GM20000 (cell line): ENCODE measurements around the gene TNFRSF1B.

Experiments used
- DNase-seq: peaks from one replicate; pipeline ENCODE4 v3.0.0; 2012; ENCODE audit warnings: low spot score
- CTCF ChIP-seq: IDR thresholded peaks from 2 replicates; pipeline ENCODE4 v1.5.1; 2012; ENCODE audit warnings: mild to moderate bottlenecking, control low read depth; ENCODE audit errors: extremely low read depth, missing control alignments

The TNFRSF1B gene

DNA sequence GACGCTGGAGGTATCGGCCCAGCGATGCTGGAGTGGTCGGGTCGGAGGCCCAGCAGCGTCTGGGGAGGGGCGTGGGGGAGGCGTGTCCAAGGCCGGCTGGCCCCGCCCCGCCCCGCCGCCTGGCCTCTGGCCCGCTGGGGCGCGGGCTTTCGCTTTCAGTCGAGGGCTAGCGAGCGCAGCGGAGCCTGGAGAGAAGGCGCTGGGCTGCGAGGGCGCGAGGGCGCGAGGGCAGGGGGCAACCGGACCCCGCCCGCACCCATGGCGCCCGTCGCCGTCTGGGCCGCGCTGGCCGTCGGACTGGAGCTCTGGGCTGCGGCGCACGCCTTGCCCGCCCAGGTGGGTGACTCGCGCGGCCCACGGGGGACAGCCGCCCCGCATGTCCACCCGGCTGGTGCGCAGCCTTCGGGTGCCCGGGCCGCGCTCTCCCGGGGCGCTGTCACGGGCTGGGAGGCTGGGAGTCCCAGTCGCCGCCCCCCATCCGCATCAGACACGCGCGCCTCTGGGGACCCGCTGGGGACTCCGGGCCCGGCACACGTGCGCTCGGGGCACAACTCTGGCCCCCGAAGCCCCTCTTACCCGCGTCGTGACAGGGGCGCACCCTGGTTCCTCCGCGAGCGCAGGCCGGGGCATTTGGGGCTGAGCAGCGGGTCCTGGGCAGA is at the start of gene TNFRSF1B:
Gene TNFRSF1B, plus strand, starts transcription at position 158 of the 659 bp plus-strand sequence. Its CDS starts 101 bp downstream, at position 259.
- DNase-seq = peak; percentile 96
- no peak for TF ChIP-seq CTCF

DNA sequence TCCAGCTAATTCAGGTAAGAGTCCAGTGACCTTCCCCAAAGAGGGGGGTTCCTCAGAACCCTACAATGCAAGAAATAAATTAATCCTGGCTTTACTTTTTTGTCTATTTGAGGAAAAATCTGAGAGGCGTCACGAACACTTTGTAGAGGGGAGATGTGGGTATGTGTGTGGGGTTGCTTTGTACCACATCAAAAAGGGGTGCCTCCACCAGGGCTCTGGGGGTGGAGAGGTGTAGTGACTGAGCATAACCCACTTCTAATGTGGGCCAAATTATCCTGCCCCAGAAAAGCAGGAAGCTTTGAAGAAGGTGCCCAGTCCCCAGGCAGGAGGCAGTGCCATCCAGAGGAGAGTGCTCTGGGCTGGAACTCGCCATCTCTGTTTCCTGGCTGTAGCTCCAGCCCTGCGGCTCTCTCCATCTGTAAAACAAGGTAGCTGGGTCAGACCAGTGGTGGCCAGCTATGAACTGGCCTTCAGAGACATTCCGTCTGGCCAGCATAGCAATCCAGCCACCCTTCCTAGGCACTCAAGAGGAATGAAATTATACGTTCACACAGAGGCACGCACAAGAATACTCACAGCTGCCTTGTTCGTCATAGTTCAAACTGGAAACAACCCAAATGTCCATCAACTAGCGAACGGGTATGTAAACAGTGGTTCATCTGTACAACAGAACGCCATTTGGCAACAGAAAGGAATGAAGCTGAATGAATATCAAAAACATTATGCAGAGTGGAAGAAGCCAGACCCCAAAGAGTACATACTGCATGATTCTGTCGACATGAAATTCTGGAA is 45.4 kb upstream of the TNFRSF1B start:
- no peak for TF ChIP-seq CTCF
- DNase-seq = no peak

GRCh38 chr1:12123172-12123571 is 43.6 kb upstream of the TNFRSF1B start:
- no peak for TF ChIP-seq CTCF
- no peak for DNase-seq

GRCh38 chr1:12124693-12125421 is 41.9 kb upstream of the TNFRSF1B start:
- TF ChIP-seq CTCF = peak; percentile 70
- peak; percentile 62 for DNase-seq

- DNase-seq = no peak
- no peak for TF ChIP-seq CTCF
Observed at GRCh38 chr1:12125422-12126355, 41.1 kb upstream of the TNFRSF1B start.

- TF ChIP-seq CTCF = no peak
- DNase-seq = no peak
Observed at GRCh38 chr1:12126781-12127180, 40.0 kb upstream of the TNFRSF1B start.
